ENCODE data around the gene CSNK1G1. TPM values are rescaled to one million over a fixed set of nuclear protein-coding genes. Genes with fewer than 3 reads are reported as not detected.

Gene CSNK1G1
- total and polyA plus RNA-seq, 2 of the 8 experiments (the other 6 are each of a cell fraction or from before 2014, with no cell fraction given) = 6.0 to 12.9 TPM

DNA sequence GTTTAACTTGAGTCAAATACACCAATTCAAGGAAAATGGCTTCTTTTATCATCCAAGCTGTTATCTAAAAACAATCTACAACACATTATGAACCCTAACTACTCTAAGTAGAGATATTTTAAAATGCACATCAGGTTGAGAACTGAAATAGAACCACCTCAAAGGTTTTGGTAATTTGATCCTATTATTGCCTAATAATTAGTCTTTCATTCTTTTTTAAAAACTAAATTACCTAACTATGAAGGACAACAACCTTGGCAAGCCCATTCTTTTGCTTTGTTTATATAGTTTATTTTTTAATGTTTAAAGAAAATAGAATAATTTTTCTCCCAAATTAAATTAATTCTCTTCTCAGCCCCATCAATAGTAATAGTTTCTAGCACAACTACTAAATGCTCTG, 132.1 kb downstream of the CSNK1G1 start:
- H3K9me3 ChIP-seq (ENCODE audit: insufficient read depth in 2 of 2, low read depth in 1 of 2, low read length in 1 of 2) = peaks cover 2 to 3% of the 10 kb centered on the region in 2 experiments; a peak in 1 of 4 replicates
- no peaks in the 10 kb centered on the region for H4K20me1 ChIP-seq (replicated peaks in 1 of 2; ENCODE audit: control insufficient read depth in 1 of 2, insufficient read depth in 2 of 2, low read length in 2 of 2)
- FAIRE-seq = no peak
- no peak overlapping the region for H3K14ac ChIP-seq (ENCODE audit: insufficient read length)
- no peaks in the 10 kb centered on the region for H3K79me2 ChIP-seq (ENCODE audit: control insufficient read depth in 1 of 2, insufficient read depth in 2 of 2, low read length in 2 of 2)
- H4K8ac ChIP-seq (ENCODE audit: extremely low read depth, insufficient read depth, low read length) = no peak overlapping the region
- ChIA-PET POLR2A (ENCODE audit: partially characterized antibody) (no interaction called here), CTCF (ENCODE audit: partially characterized antibody) (no interaction called here)
- no peak overlapping the region for H3K4me3 ChIP-seq (ENCODE audit: extremely low read depth in 1 of 4, insufficient read depth in 2 of 4, low read depth in 3 of 4, low read length in 4 of 4)
- no peak for DNase-seq (ENCODE audit: low read depth in 1 of 2, low spot score in 2 of 2)
- H3K27me3 ChIP-seq (replicated peaks in 1 of 4; ENCODE audit: control insufficient read depth in 3 of 4, extremely low read depth in 1 of 4, insufficient read depth in 3 of 4, low read length in 3 of 4) = no peaks in the 10 kb centered on the region
- no peak overlapping the region for H2BK12ac ChIP-seq (ENCODE audit: low read depth, low read length)
- H3K27ac ChIP-seq (ENCODE audit: low read depth, low read length) = no peak overlapping the region
- no peaks in the 10 kb centered on the region for H3K36me3 ChIP-seq (ENCODE audit: control insufficient read depth in 2 of 4, insufficient read depth in 4 of 4, low read length in 3 of 4)
- H4K91ac ChIP-seq (replicated peaks; ENCODE audit: insufficient read length, low read length) = no peak overlapping the region
- no peak overlapping the region for H3K4ac ChIP-seq (replicated peaks; ENCODE audit: insufficient read length, low read depth, low read length)
- H4K5ac ChIP-seq (ENCODE audit: insufficient read length, low read depth, low read length) = no peak overlapping the region
- no peak overlapping the region for H2BK5ac ChIP-seq (ENCODE audit: low read depth, low read length)
- H2BK20ac ChIP-seq (ENCODE audit: low read length) = no peak overlapping the region
- no peak overlapping the region for H3K23ac ChIP-seq (ENCODE audit: insufficient read length)
- H3K4me2 ChIP-seq (ENCODE audit: insufficient read depth in 1 of 2, low read depth in 2 of 2, low read length in 2 of 2) = no peak overlapping the region
- no peaks in the 10 kb centered on the region for H3K4me1 ChIP-seq (replicated peaks in 1 of 4; ENCODE audit: control insufficient read depth in 3 of 4, insufficient read depth in 4 of 4, low read length in 3 of 4)
- no peak overlapping the region for H2BK120ac ChIP-seq (replicated peaks; ENCODE audit: low read depth, low read length)
- H2AK5ac ChIP-seq (ENCODE audit: low read depth, low read length) = no peak overlapping the region
- H2BK15ac ChIP-seq (ENCODE audit: low read length) = no peak overlapping the region
- TF ChIP-seq CHD2 (IDR thresholded peaks at IDR 0.05; ENCODE audit: low read length) = no peak
- TF ChIP-seq SRF (IDR thresholded peaks at IDR 0.05; ENCODE audit: low read depth, low read length) = no peak
- no peak for TF ChIP-seq NANOG (IDR thresholded peaks at IDR 0.05; ENCODE audit: insufficient read depth, low read depth, low read length, poor library complexity, severe bottlenecking)
- no peak for TF ChIP-seq POLR2AphosphoS5 (IDR thresholded peaks at IDR 0.05; ENCODE audit: low read depth, low read length)
- no peak overlapping the region for H3K18ac ChIP-seq (ENCODE audit: extremely low read depth, low read length)
- no peak overlapping the region for H2AFZ ChIP-seq (ENCODE audit: low read length)
- no peaks in the 10 kb centered on the region for H3K79me1 ChIP-seq (ENCODE audit: low read depth, low read length)
- H3K23me2 ChIP-seq (ENCODE audit: low read depth, low read length) = no peaks in the 10 kb centered on the region
- no peak overlapping the region for H3K56ac ChIP-seq (replicated peaks; ENCODE audit: insufficient read length, low read depth, low read length)
- H3K9ac ChIP-seq (replicated peaks in 1 of 4; ENCODE audit: extremely low read depth in 1 of 4, low read depth in 3 of 4, low read length in 3 of 4) = no peak overlapping the region
